ENCODE measurements around the gene PLEKHG5.

GRCh38 chr1:6468729-6469461, 22.6 kb downstream of the PLEKHG5 start:
- TF ChIP-seq, protein P1, sequence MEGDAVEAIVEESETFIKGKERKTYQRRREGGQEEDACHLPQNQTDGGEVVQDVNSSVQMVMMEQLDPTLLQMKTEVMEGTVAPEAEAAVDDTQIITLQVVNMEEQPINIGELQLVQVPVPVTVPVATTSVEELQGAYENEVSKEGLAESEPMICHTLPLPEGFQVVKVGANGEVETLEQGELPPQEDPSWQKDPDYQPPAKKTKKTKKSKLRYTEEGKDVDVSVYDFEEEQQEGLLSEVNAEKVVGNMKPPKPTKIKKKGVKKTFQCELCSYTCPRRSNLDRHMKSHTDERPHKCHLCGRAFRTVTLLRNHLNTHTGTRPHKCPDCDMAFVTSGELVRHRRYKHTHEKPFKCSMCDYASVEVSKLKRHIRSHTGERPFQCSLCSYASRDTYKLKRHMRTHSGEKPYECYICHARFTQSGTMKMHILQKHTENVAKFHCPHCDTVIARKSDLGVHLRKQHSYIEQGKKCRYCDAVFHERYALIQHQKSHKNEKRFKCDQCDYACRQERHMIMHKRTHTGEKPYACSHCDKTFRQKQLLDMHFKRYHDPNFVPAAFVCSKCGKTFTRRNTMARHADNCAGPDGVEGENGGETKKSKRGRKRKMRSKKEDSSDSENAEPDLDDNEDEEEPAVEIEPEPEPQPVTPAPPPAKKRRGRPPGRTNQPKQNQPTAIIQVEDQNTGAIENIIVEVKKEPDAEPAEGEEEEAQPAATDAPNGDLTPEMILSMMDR (IDR thresholded peaks at IDR 0.05) = no peak
- no peak for TF ChIP-seq POLR2A (IDR thresholded peaks at IDR 0.05)

All from lower leg skin (tissue), 3 donors.